Brain microvascular endothelial cell (primary cell): ENCODE measurements around the gene MX2.

Experiments used
- DNase-seq: peaks from one replicate; pipeline ENCODE4 v3.0.0-alpha.2; 2020
- H3K27ac ChIP-seq: fragments of 250-450 bp; sonication (Bioruptor Pico); 2 replicates; pipeline ENCODE4 v1.5.1; 2020; ENCODE audit warnings: mild to moderate bottlenecking, moderate library complexity
- H3K27me3 ChIP-seq: fragments of 250-450 bp; sonication (Bioruptor Pico); replicated peaks from 2 replicates; pipeline ENCODE4 v1.5.1; 2020; ENCODE audit warnings: mild to moderate bottlenecking
- H3K36me3 ChIP-seq: fragments of 250-450 bp; sonication (Bioruptor Pico); replicated peaks from 2 replicates; pipeline ENCODE4 v1.5.1; 2020; ENCODE audit warnings: mild to moderate bottlenecking
- H3K4me3 ChIP-seq: 2 replicates; pipeline ENCODE4 v1.5.1; 2011; ENCODE audit warnings: low read depth, mild to moderate bottlenecking, control low read depth, low read length, moderate library complexity
- in situ Hi-C: cut with HindIII; loops from 2 replicates; pipeline ENCODE4 v1.10.0; 2017; ENCODE audit warnings: low sequenced_read_pairs, low pct_ligation_motif_present
- TF ChIP-seq, protein P1 (sequence below): IDR thresholded peaks from 2 replicates; pipeline ENCODE4 v1.5.1; 2011; ENCODE audit warnings: low read depth, mild to moderate bottlenecking, moderate library complexity, low read length, control low read depth, inconsistent platforms; ENCODE audit errors: missing control alignments

The MX2 gene

DNA sequence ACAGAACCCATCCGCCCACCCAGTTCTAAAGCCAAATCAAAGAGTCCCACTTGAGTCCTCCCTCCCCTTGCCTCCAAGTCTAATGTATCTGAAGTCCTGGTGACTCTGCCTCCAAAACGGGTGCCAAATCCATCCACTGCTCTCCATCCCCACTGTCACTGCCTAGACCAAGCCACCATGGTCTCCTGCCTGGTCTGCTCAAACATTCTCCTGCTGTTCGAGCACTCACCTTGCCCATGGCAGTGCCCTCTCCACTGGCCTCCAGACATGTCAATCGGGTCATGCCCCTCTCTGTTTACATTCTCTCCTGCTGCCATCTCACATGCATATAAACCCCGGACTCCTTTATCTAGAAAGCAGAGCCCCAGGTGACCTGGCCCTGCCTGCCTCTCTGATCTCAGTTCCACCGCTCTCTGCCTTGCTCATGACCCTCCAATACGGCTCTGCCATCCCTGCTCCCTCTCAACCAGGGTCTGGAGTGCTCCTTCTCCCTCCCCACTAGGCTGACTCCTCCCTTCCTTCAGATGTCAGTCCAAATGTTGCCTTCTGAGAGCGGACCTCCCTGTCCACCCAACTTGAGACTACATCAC, 32.1 kb downstream of the MX2 start:
- TF ChIP-seq, protein P1, sequence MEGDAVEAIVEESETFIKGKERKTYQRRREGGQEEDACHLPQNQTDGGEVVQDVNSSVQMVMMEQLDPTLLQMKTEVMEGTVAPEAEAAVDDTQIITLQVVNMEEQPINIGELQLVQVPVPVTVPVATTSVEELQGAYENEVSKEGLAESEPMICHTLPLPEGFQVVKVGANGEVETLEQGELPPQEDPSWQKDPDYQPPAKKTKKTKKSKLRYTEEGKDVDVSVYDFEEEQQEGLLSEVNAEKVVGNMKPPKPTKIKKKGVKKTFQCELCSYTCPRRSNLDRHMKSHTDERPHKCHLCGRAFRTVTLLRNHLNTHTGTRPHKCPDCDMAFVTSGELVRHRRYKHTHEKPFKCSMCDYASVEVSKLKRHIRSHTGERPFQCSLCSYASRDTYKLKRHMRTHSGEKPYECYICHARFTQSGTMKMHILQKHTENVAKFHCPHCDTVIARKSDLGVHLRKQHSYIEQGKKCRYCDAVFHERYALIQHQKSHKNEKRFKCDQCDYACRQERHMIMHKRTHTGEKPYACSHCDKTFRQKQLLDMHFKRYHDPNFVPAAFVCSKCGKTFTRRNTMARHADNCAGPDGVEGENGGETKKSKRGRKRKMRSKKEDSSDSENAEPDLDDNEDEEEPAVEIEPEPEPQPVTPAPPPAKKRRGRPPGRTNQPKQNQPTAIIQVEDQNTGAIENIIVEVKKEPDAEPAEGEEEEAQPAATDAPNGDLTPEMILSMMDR, result no peak
- no peaks in the 10 kb centered on the region for H3K36me3 ChIP-seq
- H3K27me3 ChIP-seq, result no peaks in the 10 kb centered on the region
- no peak overlapping the region for H3K27ac ChIP-seq
- H3K4me3 ChIP-seq, result no peak overlapping the region
- in situ Hi-C loops, result no loop called here
- DNase-seq, result no peak

DNA sequence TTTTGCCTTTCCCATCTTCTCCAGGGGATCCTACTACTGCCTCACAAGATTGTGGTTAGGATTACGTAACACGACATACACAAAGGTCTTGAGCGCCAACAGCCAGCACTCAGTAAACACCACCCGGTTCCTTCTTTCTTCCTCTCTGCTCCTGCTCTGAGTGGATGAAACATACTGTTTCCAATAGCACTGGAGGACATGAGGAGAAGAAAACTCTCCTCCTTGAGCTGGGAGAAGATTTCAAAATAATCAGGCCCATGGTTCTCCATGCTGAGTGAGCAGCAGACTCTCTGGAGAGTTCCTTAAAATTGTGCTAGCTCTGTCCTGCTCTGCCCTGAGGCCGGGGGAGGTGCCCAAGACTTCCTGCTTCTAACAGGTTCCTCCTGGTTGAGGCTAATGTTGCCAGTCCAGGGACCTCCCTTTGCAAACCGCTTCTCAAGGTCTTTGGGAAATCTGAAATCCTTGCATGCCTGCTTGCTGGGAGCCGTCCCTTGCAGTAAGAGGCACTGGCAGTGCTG, 34.8 kb downstream of the MX2 start:
- Histone ChIP-seq H3K27me3 (no peaks in the 10 kb centered on the region), H3K27ac (no peak overlapping the region), H3K36me3 (no peaks in the 10 kb centered on the region), H3K4me3 (no peak overlapping the region)
- DNase-seq, result no peak
- in situ Hi-C loops, result no loop called here
- TF ChIP-seq, protein P1, result no peak

DNA sequence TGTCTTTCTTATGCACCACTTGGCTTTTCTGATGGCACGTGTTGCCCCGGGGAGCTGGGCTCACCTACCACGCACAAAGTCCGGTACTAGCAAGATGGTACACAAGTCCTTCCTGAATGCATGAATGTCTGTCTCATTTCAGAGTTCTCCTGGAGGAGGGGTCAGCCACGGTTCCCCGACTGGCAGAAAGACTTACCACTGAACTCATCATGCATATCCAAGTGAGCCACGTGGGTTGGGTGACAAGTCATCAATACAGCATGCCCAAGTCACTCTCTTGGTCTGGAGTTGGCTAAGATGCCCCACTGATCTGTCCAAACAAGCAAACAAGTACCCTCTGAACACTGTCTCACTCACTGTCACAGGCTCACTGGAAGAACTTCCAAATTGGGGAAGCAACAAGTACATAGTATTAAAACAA, 35.7 kb downstream of the MX2 start:
- no peak overlapping the region for H3K27ac ChIP-seq
- H3K27me3 ChIP-seq, result no peaks in the 10 kb centered on the region
- no peaks in the 10 kb centered on the region for H3K36me3 ChIP-seq
- no peak overlapping the region for H3K4me3 ChIP-seq
- TF ChIP-seq, protein P1, result no peak
- in situ Hi-C loops, result no loop called here
- DNase-seq, result no peak

DNA sequence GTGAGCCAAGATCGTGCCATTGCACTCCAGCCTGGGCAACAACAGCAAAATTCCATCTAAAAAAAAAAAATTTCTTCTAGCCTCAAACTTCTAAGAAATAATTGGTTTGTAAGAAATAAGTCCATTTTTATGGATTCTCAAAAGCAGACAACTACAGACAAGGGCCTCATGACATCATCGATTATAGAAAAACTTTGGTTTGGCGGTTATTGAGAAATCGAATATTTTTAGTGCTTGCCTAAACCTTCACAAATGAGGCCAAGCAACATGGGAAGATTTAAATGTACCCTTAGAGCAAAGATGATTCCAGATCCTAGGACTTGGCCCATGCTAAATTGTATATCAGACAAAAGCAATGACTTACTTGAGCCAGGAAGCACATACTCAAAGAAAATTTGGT, 36.4 kb downstream of the MX2 start:
- Histone ChIP-seq H3K27ac (no peak overlapping the region), H3K27me3 (no peaks in the 10 kb centered on the region), H3K36me3 (no peaks in the 10 kb centered on the region), H3K4me3 (no peak overlapping the region)
- TF ChIP-seq, protein P1, result no peak
- no peak for DNase-seq
- in situ Hi-C loops, result no loop called here

DNA sequence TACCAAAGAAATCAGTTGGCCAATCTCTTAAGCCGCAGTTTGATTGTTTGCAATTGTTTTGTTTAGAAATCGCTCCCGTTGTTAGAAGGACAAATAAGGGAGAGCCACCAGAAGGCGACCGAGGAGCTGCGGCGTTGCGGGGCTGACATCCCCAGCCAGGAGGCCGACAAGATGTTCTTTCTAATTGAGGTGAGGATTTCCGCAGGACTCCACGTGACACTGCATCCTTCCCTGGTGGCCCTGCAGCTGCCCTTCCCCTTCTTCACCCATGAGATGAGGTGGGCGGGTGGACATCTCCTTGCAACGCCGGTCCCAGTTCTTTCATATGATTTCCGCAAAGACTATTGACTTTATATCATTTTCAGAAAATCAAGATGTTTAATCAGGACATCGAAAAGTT, 37.0 kb downstream of the MX2 start:
- H3K27me3 ChIP-seq, result no peaks in the 10 kb centered on the region
- in situ Hi-C loops, result no loop called here
- no peak for DNase-seq
- TF ChIP-seq, protein P1, result no peak
- H3K27ac ChIP-seq, result no peak overlapping the region
- H3K36me3 ChIP-seq, result no peaks in the 10 kb centered on the region
- no peak overlapping the region for H3K4me3 ChIP-seq

DNA sequence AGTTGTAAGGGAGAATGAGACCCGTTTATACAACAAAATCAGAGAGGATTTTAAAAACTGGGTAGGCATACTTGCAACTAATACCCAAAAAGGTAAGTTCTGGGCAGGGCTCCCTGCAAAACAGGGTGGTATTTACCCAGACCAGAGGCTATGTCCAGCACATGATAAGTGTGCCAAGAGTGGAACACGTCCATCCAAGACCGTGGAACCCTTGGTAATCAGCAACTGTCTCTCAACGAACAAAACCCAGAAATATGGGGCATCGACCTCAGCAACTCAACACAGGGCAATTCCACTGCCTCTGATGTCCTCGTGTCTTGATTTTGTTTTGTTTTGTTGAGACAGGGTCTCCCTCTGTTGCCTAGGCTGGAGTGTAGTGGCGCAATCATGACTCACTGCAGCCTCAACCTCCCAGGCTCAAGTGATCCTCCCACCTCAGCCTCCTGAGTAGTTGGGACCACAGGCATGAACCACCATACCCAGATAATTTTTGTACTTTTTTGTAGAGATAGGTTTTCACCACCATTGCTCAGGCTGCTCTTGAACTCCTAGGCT, 37.5 kb downstream of the MX2 start:
- no peak for DNase-seq
- TF ChIP-seq, protein P1, result no peak
- H3K36me3 ChIP-seq, result no peaks in the 10 kb centered on the region
- H3K27me3 ChIP-seq, result no peaks in the 10 kb centered on the region
- H3K4me3 ChIP-seq, result no peak overlapping the region
- in situ Hi-C loops, result no loop called here
- no peak overlapping the region for H3K27ac ChIP-seq
